Hepatocyte (in vitro differentiated cells): ENCODE measurements around the gene OTOGL. TPM values are rescaled to one million over a fixed set of nuclear protein-coding genes. Genes with fewer than 3 reads are reported as not detected.

Source experiments
- DNase-seq: peaks from one replicate; pipeline ENCODE4 v3.0.0-alpha.2; 2016; ENCODE audit warnings: low spot score
- H2AFZ ChIP-seq: fragments of 200-600 bp; sonication (generic); 2 replicates; pipeline ENCODE4 v1.6.0; 2016; ENCODE audit warnings: antibody characterized with exemption, mild to moderate bottlenecking
- H3K27ac ChIP-seq: fragments of 200-600 bp; sonication (generic); 2 replicates; pipeline ENCODE4 v1.5.1; 2016; ENCODE audit warnings: mild to moderate bottlenecking
- H3K27me3 ChIP-seq: fragments of 200-600 bp; sonication (generic); 2 replicates; pipeline ENCODE4 v1.6.1; 2016
- H3K36me3 ChIP-seq: fragments of 200-600 bp; sonication (generic); replicated peaks from 2 replicates; pipeline ENCODE4 v1.5.1; 2016; ENCODE audit warnings: low read depth; ENCODE audit not compliant: insufficient read depth
- H3K4me1 ChIP-seq: fragments of 200-600 bp; sonication (generic); 2 replicates; pipeline ENCODE4 v1.5.1; 2016; ENCODE audit warnings: mild to moderate bottlenecking, moderate library complexity; ENCODE audit not compliant: insufficient read depth
- H3K4me2 ChIP-seq: fragments of 200-600 bp; sonication (generic); 2 replicates; pipeline ENCODE4 v1.6.0; 2016
- H3K4me3 ChIP-seq: fragments of 200-600 bp; sonication (generic); 2 replicates; pipeline ENCODE4 v1.5.1; 2016; ENCODE audit warnings: mild to moderate bottlenecking
- H3K79me2 ChIP-seq: fragments of 200-600 bp; sonication (generic); 2 replicates; pipeline ENCODE4 v1.6.0; 2017; ENCODE audit warnings: mild to moderate bottlenecking
- H3K9me2 ChIP-seq: fragments of 200-600 bp; sonication (generic); replicated peaks from 2 replicates; pipeline ENCODE4 v1.6.0; 2017; ENCODE audit warnings: mild to moderate bottlenecking; ENCODE audit not compliant: insufficient read depth
- H3K9me3 ChIP-seq: fragments of 200-600 bp; sonication (generic); 2 replicates; pipeline ENCODE4 v1.5.1; 2016; ENCODE audit warnings: low read depth, mild to moderate bottlenecking
- H4K20me1 ChIP-seq: fragments of 200-600 bp; sonication (generic); 2 replicates; pipeline ENCODE4 v1.6.0; 2016; ENCODE audit warnings: mild to moderate bottlenecking; ENCODE audit not compliant: insufficient read depth, poor library complexity, severe bottlenecking
- CTCF ChIP-seq: fragments of 200-600 bp; sonication (generic); IDR thresholded peaks from 2 replicates; pipeline ENCODE4 v1.5.1; 2016; ENCODE audit warnings: antibody characterized with exemption, mild to moderate bottlenecking; ENCODE audit not compliant: poor library complexity
- EZH2 ChIP-seq: fragments of 200-600 bp; sonication (generic); IDR thresholded peaks from 2 replicates; pipeline ENCODE4 v1.6.1; 2016; ENCODE audit warnings: antibody characterized with exemption, mild to moderate bottlenecking, borderline replicate concordance
- EZH2phosphoT487 ChIP-seq: fragments of 200-600 bp; sonication (generic); IDR thresholded peaks from one replicate; pipeline ENCODE4 v1.6.1; 2018; ENCODE audit warnings: antibody characterized with exemption, mild to moderate bottlenecking, low read depth, moderate library complexity; ENCODE audit not compliant: unreplicated experiment, severe bottlenecking
- WGBS: methylation state at CpG from one replicate; pipeline ENCODE4 v1.1.6; 2016; ENCODE audit warnings: low lambda C conversion rate; ENCODE audit errors: missing lambda C conversion rate; 5-methylcytosine and 5-hydroxymethylcytosine counted together
- polyA plus RNA-seq: library from polyadenylated mRNA; unstranded; fragments of >200 nt; fragmentation: Nextera tagmentation; extraction: Ambion mirVana; gene quantifications from 2 replicates; pipeline ENCODE4 v1.2.1, GENCODE V29; 2016
- total RNA-seq: library from RNA; depleted of rRNA; stranded (reverse); fragments of >200 nt; gene quantifications from 2 replicates; pipeline ENCODE4 v1.2.3, GENCODE V29; 2014

The OTOGL gene
- total and polyA plus RNA-seq, 2 experiments from 2014 or later: 0.33 TPM; not detected in 1

- Histone ChIP-seq H3K9me2 (no peaks in the 10 kb centered on the region), H3K9me3 (no peaks in the 10 kb centered on the region), H3K27ac (no peak overlapping the region), H3K36me3 (no peaks in the 10 kb centered on the region), H4K20me1 (no peaks in the 10 kb centered on the region), H3K79me2 (no peaks in the 10 kb centered on the region), H3K27me3 (no peaks in the 10 kb centered on the region), H3K4me1 (no peaks in the 10 kb centered on the region), H3K4me2 (no peak overlapping the region), H2AFZ (no peak overlapping the region), H3K4me3 (no peak overlapping the region)
- TF ChIP-seq CTCF (no peak), EZH2phosphoT487 (no peak), EZH2 (no peak)
- 77% methylated on average over 5 of the region's 5 CpGs for WGBS
- DNase-seq: no peak
These were observed 191.9 kb downstream of the OTOGL start for GRCh38 chr12:80291108-80291754.

GRCh38 chr12:80293347-80293746 lies 194.0 kb downstream of the OTOGL start:
- 81% methylated on average over 1 of the region's 1 CpG for WGBS
- Histone ChIP-seq H3K4me2 (no peak overlapping the region), H3K9me3 (no peaks in the 10 kb centered on the region)

GRCh38 chr12:80293759-80294158 lies 194.4 kb downstream of the OTOGL start:
- Histone ChIP-seq H3K27ac (no peak overlapping the region), H3K4me3 (no peak overlapping the region), H3K4me1 (no peaks in the 10 kb centered on the region), H3K27me3 (no peaks in the 10 kb centered on the region), H3K36me3 (no peaks in the 10 kb centered on the region), H3K9me2 (no peaks in the 10 kb centered on the region), H2AFZ (no peak overlapping the region), H3K4me2 (no peak overlapping the region), H3K9me3 (no peaks in the 10 kb centered on the region), H3K79me2 (no peaks in the 10 kb centered on the region), H4K20me1 (no peaks in the 10 kb centered on the region)
- no peak for DNase-seq
- no peak for TF ChIP-seq EZH2phosphoT487
- TF ChIP-seq CTCF: no peak
- WGBS: 35% methylated on average over 1 of the region's 1 CpG

More at GRCh38 chr12:80293347-80293746, 194.0 kb downstream of the OTOGL start:
- Histone ChIP-seq H3K9me2 (no peaks in the 10 kb centered on the region), H3K27me3 (no peaks in the 10 kb centered on the region), H4K20me1 (no peaks in the 10 kb centered on the region), H3K4me1 (no peaks in the 10 kb centered on the region), H3K36me3 (no peaks in the 10 kb centered on the region), H3K79me2 (no peaks in the 10 kb centered on the region), H3K27ac (no peak overlapping the region), H2AFZ (no peak overlapping the region), H3K4me3 (no peak overlapping the region)
- DNase-seq: no peak
- TF ChIP-seq CTCF (no peak), EZH2phosphoT487 (no peak), EZH2 (no peak)

- Histone ChIP-seq H3K36me3 (no peaks in the 10 kb centered on the region), H3K79me2 (no peaks in the 10 kb centered on the region), H3K4me1 (no peaks in the 10 kb centered on the region), H4K20me1 (no peaks in the 10 kb centered on the region), H3K27ac (no peak overlapping the region), H3K4me2 (no peak overlapping the region), H3K27me3 (no peaks in the 10 kb centered on the region), H3K4me3 (no peak overlapping the region), H3K9me2 (no peaks in the 10 kb centered on the region), H3K9me3 (no peaks in the 10 kb centered on the region), H2AFZ (no peak overlapping the region)
- no peak for DNase-seq
- TF ChIP-seq EZH2: no peak
- TF ChIP-seq CTCF: no peak
- no peak for TF ChIP-seq EZH2phosphoT487
- 86% methylated on average over 1 of the region's 1 CpG for WGBS
These were observed 199.9 kb downstream of the OTOGL start for GRCh38 chr12:80299219-80299618.
